Calu3 (cell line): ENCODE measurements around the gene SH3PXD2A. TPM values are rescaled to one million over a fixed set of nuclear protein-coding genes. Genes with fewer than 3 reads are reported as not detected.

ENCODE experiments used
- BruUV-seq: library from RNA; stranded (reverse); fragments of 400-500 nt; replicated peaks from 2 replicates; lab custom pipeline; 2021; lab: Mats Ljungman, UMichigan
- CTCF ChIA-PET: fragments of 300-600 bp; sonication (Branson Sonifier 250); formaldehyde crosslinking; loops from one replicate; lab custom pipeline; 2022; ENCODE audit warnings: antibody characterized with exemption; lab: Charles Lee
- DNase-seq: peaks from one replicate; pipeline ENCODE4 v3.0.0; 2022
- H3K27ac Mint-ChIP-seq: one replicate; pipeline ENCODE4 v1.8.0; 2022; ENCODE audit warnings: mixed read lengths; ENCODE audit not compliant: unreplicated experiment
- H3K27me3 Mint-ChIP-seq: one replicate; pipeline ENCODE4 v1.8.0; 2022; ENCODE audit warnings: mixed read lengths; ENCODE audit not compliant: unreplicated experiment
- H3K36me3 Mint-ChIP-seq: one replicate; pipeline ENCODE4 v1.8.0; 2022; ENCODE audit warnings: mild to moderate bottlenecking, moderate library complexity, mixed read lengths; ENCODE audit not compliant: insufficient read depth, unreplicated experiment
- H3K4me1 Mint-ChIP-seq: one replicate; pipeline ENCODE4 v1.8.0; 2022; ENCODE audit warnings: mild to moderate bottlenecking, low read depth, mixed read lengths; ENCODE audit not compliant: unreplicated experiment
- H3K4me3 Mint-ChIP-seq: one replicate; pipeline ENCODE4 v1.8.0; 2022; ENCODE audit warnings: mild to moderate bottlenecking, low read depth, moderate library complexity, mixed read lengths; ENCODE audit not compliant: unreplicated experiment
- H3K9me3 Mint-ChIP-seq: one replicate; pipeline ENCODE4 v1.8.0; 2022; ENCODE audit warnings: low read depth, mixed read lengths; ENCODE audit not compliant: unreplicated experiment
- CTCF ChIP-seq: fragments of 200-600 bp; IDR thresholded peaks from one replicate; pipeline ENCODE4 v1.8.0; 2022; ENCODE audit warnings: antibody characterized with exemption; ENCODE audit not compliant: unreplicated experiment
- intact Hi-C: fragments of 100-400 bp; cut with micrococcal nuclease; formaldehyde crosslinking; loops from one replicate; pipeline ENCODE4 v1.10.0; 2022; ENCODE audit not compliant: unreplicated experiment
- total RNA-seq: library from RNA; stranded (reverse); gene quantifications from 2 replicates; pipeline ENCODE4 v1.2.3, GENCODE V29; 2022

The SH3PXD2A gene
- total RNA-seq, 1 experiment from 2014 or later: 7.5 TPM

DNA sequence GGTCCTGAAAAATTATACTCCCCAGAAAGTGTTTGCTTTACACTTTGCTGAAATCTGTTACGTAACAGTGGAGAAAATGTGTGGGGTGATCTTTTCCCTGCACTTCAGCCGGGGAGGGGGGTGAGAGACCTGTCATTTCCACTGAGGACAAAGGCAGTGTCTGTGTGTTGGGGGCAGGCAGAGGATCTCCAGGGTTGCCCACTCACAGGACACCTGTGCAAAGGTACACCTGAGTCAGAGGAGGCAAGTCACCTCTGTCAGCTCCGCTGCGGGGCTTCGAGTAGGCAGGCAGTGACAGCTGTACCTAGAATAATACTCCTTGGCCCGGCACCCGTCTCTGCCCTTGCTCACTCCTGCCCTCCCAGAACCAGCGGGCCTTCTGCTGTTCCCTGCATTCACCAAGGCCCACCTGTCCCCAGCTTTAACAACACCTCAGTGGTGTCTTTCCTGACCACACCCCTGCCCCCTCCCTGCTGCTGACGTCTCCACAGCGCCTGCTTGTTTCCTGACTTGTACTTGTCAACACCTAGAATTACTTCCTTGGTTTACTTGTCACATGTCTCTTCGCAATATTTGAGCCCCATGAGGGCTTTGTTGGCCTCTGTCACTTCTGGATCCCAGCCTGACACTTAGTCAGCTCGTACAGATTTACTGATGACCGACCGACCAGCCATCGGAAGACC lies 202.6 kb downstream of the SH3PXD2A start:
- Mint-ChIP-seq H3K9me3 (no peaks in the 10 kb centered on the region), H3K4me1 (no peaks in the 10 kb centered on the region), H3K27me3 (no peaks in the 10 kb centered on the region), H3K4me3 (no peak overlapping the region), H3K27ac (no peak overlapping the region), H3K36me3 (no peaks in the 10 kb centered on the region)
- no peak for TF ChIP-seq CTCF
- CTCF ChIA-PET: no interaction called here
- intact Hi-C loops: no loop called here
- no peak for DNase-seq
- BruUV-seq: no TSS peak

DNA sequence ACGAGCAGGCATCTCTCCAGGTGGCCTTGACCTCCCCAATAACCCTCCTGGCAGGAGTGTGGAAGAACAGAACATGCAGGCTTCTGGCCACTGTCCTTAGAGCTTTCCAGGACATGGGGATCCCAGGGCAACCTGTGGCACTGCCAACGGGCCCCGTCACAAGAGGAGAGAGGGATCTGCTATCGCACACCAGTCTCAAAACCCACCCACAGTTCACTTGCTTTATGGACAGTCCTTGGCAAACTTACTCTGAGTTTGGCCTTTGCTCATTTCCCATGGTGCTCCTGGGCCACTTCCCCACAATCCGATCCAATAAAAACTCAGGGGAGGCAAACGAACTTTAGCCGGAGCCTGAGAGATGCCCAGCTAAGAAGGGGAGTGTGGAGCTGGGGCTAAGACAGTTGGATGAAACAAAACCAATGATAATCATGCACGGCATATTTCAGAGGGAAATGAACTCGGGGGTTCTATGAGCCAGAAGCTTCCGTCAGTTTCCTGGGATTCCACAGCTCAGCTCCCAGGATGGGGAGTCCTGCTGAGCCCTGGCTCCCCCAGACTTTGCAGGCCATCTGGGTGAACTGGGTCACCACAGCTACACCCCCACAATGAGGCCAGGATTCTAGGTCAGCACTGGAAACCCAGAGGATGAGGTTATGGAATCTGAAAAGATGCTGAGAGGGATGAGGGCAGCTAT lies 203.4 kb downstream of the SH3PXD2A start:
- DNase-seq: no peak
- CTCF ChIA-PET: no interaction called here
- Mint-ChIP-seq H3K4me3 (no peak overlapping the region), H3K36me3 (no peaks in the 10 kb centered on the region), H3K4me1 (no peaks in the 10 kb centered on the region), H3K27ac (no peak overlapping the region), H3K27me3 (no peaks in the 10 kb centered on the region), H3K9me3 (no peaks in the 10 kb centered on the region)
- no TSS peak for BruUV-seq
- intact Hi-C loops: no loop called here
- TF ChIP-seq CTCF: no peak

- no peaks in the 10 kb centered on the region for H3K4me1 Mint-ChIP-seq
- BruUV-seq: no TSS peak
- no peak overlapping the region for H3K27ac Mint-ChIP-seq
- intact Hi-C loops: no loop called here
- no peak overlapping the region for H3K4me3 Mint-ChIP-seq
- TF ChIP-seq CTCF: no peak
- CTCF ChIA-PET: no interaction called here
- H3K9me3 Mint-ChIP-seq: no peaks in the 10 kb centered on the region
- H3K36me3 Mint-ChIP-seq: no peaks in the 10 kb centered on the region
- no peak for DNase-seq
- H3K27me3 Mint-ChIP-seq: no peaks in the 10 kb centered on the region
Observed at GRCh38 chr10:103651333-103651732, 204.0 kb downstream of the SH3PXD2A start.

DNA sequence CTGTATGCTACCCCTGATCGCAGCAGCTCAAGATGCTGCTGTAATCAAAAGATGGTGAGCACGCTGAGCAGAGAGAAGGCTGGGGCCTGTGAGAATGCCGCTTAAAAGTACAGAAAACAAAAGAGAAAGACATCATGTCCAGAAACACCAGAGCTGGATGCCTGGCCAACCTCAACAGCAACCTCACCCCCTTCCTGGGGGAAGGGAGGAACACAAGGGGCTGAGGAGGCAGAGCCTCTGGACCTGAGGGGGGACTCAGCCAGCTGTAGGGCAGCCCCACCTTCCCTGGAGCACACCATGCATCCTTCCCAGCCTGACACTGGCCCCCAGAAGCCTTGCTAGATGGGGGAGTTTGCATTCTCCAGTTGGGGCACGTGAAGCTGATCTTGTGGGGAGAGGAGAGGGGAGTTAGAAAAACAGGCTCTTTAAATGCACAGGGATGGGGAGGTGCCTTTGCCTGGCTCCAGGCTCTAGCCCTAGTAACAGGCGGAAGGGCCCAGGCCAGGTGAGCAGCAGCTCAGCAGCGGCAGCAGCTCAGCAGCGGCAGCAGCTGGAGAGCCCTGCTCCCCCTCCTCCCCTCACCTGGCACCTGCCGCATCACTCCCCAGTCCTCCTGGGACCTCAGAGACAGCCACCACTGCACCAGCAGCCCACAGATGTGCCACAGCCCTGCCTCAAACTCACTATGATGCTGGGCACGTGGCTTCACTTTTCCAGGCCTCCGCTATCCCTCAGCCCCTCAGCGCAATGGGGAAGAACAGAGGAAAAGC lies 205.5 kb downstream of the SH3PXD2A start:
- Mint-ChIP-seq H3K9me3 (no peaks in the 10 kb centered on the region), H3K27ac (no peak overlapping the region), H3K36me3 (no peaks in the 10 kb centered on the region), H3K4me3 (no peak overlapping the region), H3K4me1 (no peaks in the 10 kb centered on the region), H3K27me3 (no peaks in the 10 kb centered on the region)
- CTCF ChIA-PET: interaction anchor here (1.0 kb wide), 1 partner anchor 8 kb away, joined by 3 read pairs; no protein-coding TSS in a partner anchor
- no TSS peak for BruUV-seq
- no peak for DNase-seq
- no peak for TF ChIP-seq CTCF
- intact Hi-C loops: no loop called here
